Aorta (tissue), 5 donors: ENCODE measurements around the gene ZSWIM7. TPM values are rescaled to one million over a fixed set of nuclear protein-coding genes. Genes with fewer than 3 reads are reported as not detected.

ENCODE experiments used
- ATAC-seq: fragments of 200-7000 bp; cut with Tn5 transposase; one replicate; pipeline ENCODE4 v1.9.1; 2022; ENCODE audit warnings: moderate library complexity; ENCODE audit not compliant: low FRiP score
- DNase-seq, 2 donors: peaks; one replicate each; pipeline ENCODE4 v3.0.0-alpha.2; 2020
- H3K27ac ChIP-seq, 2 donors: one replicate each; pipeline ENCODE4 v1.5.1; 2013; ENCODE audit warnings: low read length in 2 of 2, mild to moderate bottlenecking in 2 of 2, moderate library complexity in 2 of 2, control low read depth in 1 of 2, inconsistent platforms in 1 of 2, low read depth in 1 of 2
- H3K27me3 ChIP-seq, 2 donors: one replicate each; pipeline ENCODE4 v1.6.1; 2013; ENCODE audit warnings: control low read depth in 1 of 2, low read length in 1 of 2, mild to moderate bottlenecking in 1 of 2, moderate library complexity in 1 of 2; ENCODE audit not compliant: insufficient read depth in 2 of 2, control insufficient read depth in 1 of 2
- H3K36me3 ChIP-seq, 2 donors: one replicate each; pipeline ENCODE4 v1.6.1; 2013; ENCODE audit warnings: control low read depth in 1 of 2, low read length in 1 of 2, mild to moderate bottlenecking in 1 of 2; ENCODE audit not compliant: insufficient read depth in 2 of 2, control insufficient read depth in 1 of 2
- H3K4me1 ChIP-seq, 2 donors: one replicate each; pipeline ENCODE4 v1.6.1; 2013; ENCODE audit warnings: low read length in 2 of 2, control low read depth in 1 of 2, mild to moderate bottlenecking in 1 of 2, moderate library complexity in 1 of 2; ENCODE audit not compliant: insufficient read depth in 2 of 2, control insufficient read depth in 1 of 2
- H3K4me3 ChIP-seq, 2 donors: one replicate each; pipeline ENCODE4 v1.5.1; 2013; ENCODE audit warnings: low read length in 2 of 2, control low read depth in 1 of 2, mild to moderate bottlenecking in 1 of 2
- H3K9me3 ChIP-seq: one replicate; pipeline ENCODE4 v1.6.1; 2013; ENCODE audit warnings: mild to moderate bottlenecking, low read length; ENCODE audit not compliant: control insufficient read depth
- WGBS, 2 donors: extraction: QIAGEN DNeasy Blood & Tissue Kit; methylation state at CpG; one replicate each; pipeline ENCODE4 v1.1.7; 2013; 5-methylcytosine and 5-hydroxymethylcytosine counted together
- intact Hi-C, 2 donors: fragments of 100-400 bp; cut with DNase I; formaldehyde crosslinking; loops; one replicate each; pipeline versions ENCODE4 v1.14.2 to v1.15.0; 2022
- long read RNA-seq, 2 donors: library from polyadenylated mRNA; unstranded; transcript quantifications; one replicate each; pipeline ENCODE4 v2.0.0, GENCODE V29; 2020 to 2021
- polyA plus RNA-seq, 2 donors: library from polyadenylated mRNA; stranded (reverse); fragments of 200-250 nt; gene quantifications; one replicate each; pipeline ENCODE4 v1.2.3, GENCODE V29; 2013
- total RNA-seq, 2 donors: library from RNA; stranded (reverse); fragmentation: NEBNext Ultra II Directional; extraction: Animal tissue kit (Norgen Biotek cat#: 25700); gene quantifications; one replicate each; pipeline ENCODE4 v1.2.1, GENCODE V29; 2021
- donor health status: healthy with polysubstance abuse.
- donor health status: Bipolar disorder and iron deficiency.
- donor health status: DM: no; HTN: no; CAD: no.
- donor health status: DM: no; HTN: no; CAD: no.
- donor health status: DM: yes; HTN: yes; CAD: no.

Gene ZSWIM7, protein sequence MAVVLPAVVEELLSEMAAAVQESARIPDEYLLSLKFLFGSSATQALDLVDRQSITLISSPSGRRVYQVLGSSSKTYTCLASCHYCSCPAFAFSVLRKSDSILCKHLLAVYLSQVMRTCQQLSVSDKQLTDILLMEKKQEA
- total RNA-seq (10 to 100 TPM; 14.6 to 15.3 TPM), polyA plus RNA-seq (10 to 100 TPM; 29.6 to 38.1 TPM)
- long read RNA-seq, donor 1, transcript ZSWIM7-201 (5 exons, 2,008 nt): major isoform, 7 of 21 reads
- long read RNA-seq, donor 1, partial matches to known transcripts: 0 of 21 reads
- long read RNA-seq, donor 1, other reads (novel, unspliced or antisense): 6 of 21 reads
- long read RNA-seq, donor 2, partial matches to known transcripts: 0 of 14 reads
- long read RNA-seq, donor 2, other reads (novel, unspliced or antisense): 9 of 14 reads

DNA sequence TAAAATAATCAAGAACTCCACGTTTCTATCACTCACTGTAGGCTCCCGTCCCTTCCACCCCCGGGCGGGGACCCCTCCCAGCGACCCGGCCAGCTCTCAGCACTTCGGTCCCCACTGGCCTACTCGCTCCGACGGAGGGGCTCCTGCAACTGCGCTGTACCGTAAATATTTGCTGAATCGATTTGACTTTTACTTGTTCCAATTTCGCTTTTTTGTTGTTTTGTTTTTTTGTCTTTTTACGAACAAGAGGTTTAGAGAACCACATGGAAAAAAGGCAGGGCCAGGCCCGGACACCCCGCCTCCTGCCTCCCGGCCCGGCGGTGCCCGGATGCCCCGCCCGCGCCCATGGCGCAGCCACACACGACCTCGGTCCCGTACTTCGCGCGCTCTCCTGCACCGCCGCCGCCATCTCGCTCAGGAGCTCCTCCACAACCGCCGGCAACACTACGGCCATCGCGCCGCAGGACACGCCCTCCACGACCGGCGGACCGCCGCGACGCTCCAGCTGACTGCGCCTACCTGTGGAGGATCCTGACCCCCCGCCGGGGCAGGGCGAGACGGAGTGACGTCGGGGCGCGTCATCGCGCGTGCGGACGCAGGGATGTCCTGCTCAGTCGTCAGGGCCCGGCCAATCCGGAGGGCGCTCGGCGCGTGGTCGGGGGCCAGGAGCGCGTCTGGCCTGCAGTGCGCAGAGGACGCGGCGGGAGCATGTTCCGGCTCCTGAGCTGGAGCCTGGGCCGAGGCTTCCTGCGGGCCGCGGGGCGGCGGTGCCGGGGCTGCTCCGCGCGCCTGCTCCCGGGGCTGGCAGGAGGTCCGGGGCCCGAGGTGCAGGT lies at the start of gene ZSWIM7, which contains the start of gene TTC19:
TSS of gene ZSWIM7 (minus strand) at position 564 of the 833 bp plus-strand sequence. CDS start at position 454, 110 bp downstream.
TSS of gene TTC19 (plus strand) at position 684 of the 833 bp plus-strand sequence. CDS start at position 709, 25 bp downstream.
- H3K9me3 ChIP-seq: no peaks in the 10 kb centered on the region
- peaks cover under 1 to 7% of the 10 kb centered on the region in 2 donors for H3K36me3 ChIP-seq
- peak within 1 kb of the TSS; percentile 59 to 74 for H3K4me3 ChIP-seq
- H3K4me1 ChIP-seq: no peaks in the 10 kb centered on the region
- H3K27me3 ChIP-seq: no peaks in the 10 kb centered on the region
- DNase-seq (peak; percentile 98 to 99), ATAC-seq (peak; percentile 99)
- intact Hi-C loops: loop anchor here (2.0 to 5.0 kb wide), 2 partner anchors 172 to 737 kb away; no protein-coding TSS in a partner anchor
- 0% methylated on average over 84 to 91 of the region's 91 CpGs for WGBS, 2 donors
- H3K27ac ChIP-seq: peak within 1 kb of the TSS; percentile 34 to 97

DNA sequence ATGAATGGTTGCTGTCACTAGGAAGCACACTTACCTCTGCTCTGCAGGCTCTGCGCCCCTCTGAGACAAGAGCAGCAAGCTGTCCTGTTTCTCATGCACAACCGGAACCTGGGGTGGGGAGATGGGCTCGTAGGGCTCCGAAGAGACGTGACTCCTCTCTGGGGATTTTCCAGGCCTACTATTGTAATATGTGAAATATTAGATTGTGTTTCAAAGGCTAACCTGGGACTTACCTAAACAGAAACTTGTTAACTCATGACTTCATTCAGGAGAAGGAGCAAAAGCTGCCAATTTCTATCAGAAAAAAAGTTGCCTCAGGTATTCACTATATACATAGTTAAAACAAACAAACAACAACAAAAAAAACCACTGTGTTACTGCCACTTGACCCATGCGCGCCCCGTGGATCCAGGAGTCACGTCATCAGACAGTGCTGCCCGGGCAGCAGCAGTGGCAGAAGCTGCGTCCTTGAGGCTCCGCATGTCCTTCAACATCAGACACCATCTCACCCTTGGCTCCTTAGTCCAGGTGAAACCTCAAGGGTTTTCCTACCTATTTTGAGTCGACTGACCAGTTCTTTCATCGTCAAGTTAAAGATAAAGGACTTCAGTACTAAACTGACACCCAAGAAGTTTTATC lies 49.4 kb upstream of the ZSWIM7 start:
- Histone ChIP-seq H3K9me3 (no peaks in the 10 kb centered on the region), H3K4me1 (no peaks in the 10 kb centered on the region), H3K4me3 (no peak overlapping the region), H3K27me3 (no peaks in the 10 kb centered on the region), H3K36me3 (peaks cover 7 to 11% of the 10 kb centered on the region in 2 donors), H3K27ac (no peak overlapping the region)
- 83 to 90% methylated on average over 14 of the region's 14 CpGs for WGBS, 2 donors
- DNase-seq (no peak), ATAC-seq (no peak)
- intact Hi-C loops: no loop called here

DNA sequence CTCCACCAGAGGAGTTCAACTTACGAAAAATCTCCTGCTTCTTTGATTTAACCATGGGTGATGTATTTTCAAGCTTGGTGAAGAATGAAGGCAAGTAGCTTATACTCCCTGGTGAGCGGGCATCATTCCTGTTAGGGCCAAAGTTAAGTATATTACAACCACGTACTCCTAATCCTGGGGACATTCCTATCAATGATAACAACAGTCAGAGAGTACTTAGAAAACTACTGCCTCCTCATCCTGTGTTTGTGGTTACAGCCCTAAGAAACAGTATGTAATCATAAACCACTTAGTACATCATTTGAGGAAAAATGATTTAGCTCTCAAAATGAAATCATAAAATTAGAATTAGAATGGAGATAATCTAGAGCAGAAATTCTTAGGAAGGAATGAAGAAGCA lies 47.5 kb upstream of the ZSWIM7 start:
- Histone ChIP-seq H3K27me3 (no peaks in the 10 kb centered on the region), H3K9me3 (no peaks in the 10 kb centered on the region), H3K4me3 (no peak overlapping the region), H3K36me3 (peaks cover 14% of the 10 kb centered on the region in 2 donors), H3K4me1 (no peaks in the 10 kb centered on the region), H3K27ac (no peak overlapping the region)
- intact Hi-C loops: no loop called here
- no peak for ATAC-seq
- no peak for DNase-seq
- 92 to 96% methylated on average over 3 of the region's 3 CpGs for WGBS, 2 donors

DNA sequence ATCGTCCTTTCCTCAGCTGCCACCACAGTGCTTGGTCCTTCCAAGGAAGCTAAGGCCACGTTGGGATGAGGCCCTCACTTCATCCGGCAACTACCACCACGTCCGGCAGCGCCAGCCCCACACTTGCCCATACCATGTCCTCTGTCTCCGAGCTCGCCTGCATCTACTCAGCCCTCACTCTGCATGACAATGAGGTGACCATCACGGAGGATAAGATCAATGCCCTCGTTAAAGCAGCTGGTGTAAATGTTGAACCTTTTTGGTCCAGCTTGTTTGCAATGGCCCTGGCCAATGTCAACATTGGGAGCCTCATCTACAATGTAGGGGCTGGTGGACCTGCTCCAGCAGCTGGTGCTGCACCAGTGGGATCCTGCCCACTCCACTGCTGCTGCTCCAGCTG lies 45.0 kb upstream of the ZSWIM7 start:
- Histone ChIP-seq H3K27ac (no peak overlapping the region), H3K9me3 (no peaks in the 10 kb centered on the region), H3K36me3 (peaks cover 14% of the 10 kb centered on the region in 2 donors), H3K4me3 (no peak overlapping the region), H3K27me3 (no peaks in the 10 kb centered on the region), H3K4me1 (no peaks in the 10 kb centered on the region)
- no peak for DNase-seq
- WGBS, 2 donors: 81 to 83% methylated on average over 10 of the region's 10 CpGs
- intact Hi-C loops: no loop called here
- ATAC-seq: no peak

DNA sequence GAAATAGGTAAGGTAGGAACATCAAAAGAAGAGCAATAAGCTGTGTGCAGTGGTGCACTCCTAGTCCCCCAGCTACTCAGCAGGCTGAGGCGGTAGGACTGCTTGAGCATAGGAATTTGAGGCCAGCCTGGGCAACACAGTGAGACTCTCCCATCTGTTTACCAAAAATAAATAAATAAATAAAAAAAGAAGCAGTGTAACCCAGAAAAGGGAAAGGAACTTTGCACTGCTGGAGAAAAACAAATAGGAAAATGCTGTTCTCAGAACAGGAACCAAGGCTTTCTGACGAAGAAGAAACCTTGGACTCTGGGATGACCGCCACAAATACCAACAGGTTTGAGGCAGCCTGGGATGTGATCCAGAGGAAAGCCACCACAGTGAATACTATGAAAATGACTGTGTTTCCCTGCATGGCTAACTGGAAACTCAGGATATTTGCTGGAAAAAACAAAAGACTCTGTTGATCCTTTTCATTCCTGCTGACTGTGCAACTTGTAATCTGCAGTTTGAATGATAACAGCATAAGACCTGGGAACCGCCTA lies 41.3 kb upstream of the ZSWIM7 start:
- H3K36me3 ChIP-seq: peaks cover 13 to 15% of the 10 kb centered on the region in 2 donors
- H3K4me3 ChIP-seq: no peak overlapping the region
- ATAC-seq (no peak), DNase-seq (peak in 1 of 2 donors; percentile 52)
- no peaks in the 10 kb centered on the region for H3K4me1 ChIP-seq
- H3K27me3 ChIP-seq: no peaks in the 10 kb centered on the region
- 52 to 55% methylated on average over 4 of the region's 4 CpGs for WGBS, 2 donors
- no peaks in the 10 kb centered on the region for H3K9me3 ChIP-seq
- intact Hi-C loops: no loop called here
- H3K27ac ChIP-seq: no peak overlapping the region

DNA sequence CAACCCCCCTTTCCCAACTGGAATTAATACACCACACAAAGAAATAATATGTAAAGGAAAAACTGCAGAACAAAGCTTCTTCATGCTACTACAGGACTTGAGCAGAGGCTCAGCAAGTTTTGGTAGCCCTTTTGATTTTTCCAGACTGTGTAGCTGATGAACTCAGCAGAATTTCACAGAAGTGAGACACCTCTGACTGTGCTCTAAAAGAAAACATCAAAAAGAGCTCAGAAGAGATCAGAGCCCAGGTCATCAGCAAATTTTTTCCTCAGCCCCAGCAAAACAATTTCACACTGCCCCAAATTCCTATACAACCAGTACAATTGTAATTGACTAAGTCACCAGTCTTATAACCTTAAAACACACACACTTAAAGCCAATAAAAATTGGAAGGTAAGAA lies 38.1 kb upstream of the ZSWIM7 start:
- Histone ChIP-seq H3K9me3 (no peaks in the 10 kb centered on the region), H3K36me3 (peaks cover 9 to 11% of the 10 kb centered on the region in 2 donors), H3K4me3 (no peak overlapping the region), H3K4me1 (no peaks in the 10 kb centered on the region), H3K27ac (no peak overlapping the region), H3K27me3 (no peaks in the 10 kb centered on the region)
- ATAC-seq (no peak), DNase-seq (no peak)
- intact Hi-C loops: no loop called here

DNA sequence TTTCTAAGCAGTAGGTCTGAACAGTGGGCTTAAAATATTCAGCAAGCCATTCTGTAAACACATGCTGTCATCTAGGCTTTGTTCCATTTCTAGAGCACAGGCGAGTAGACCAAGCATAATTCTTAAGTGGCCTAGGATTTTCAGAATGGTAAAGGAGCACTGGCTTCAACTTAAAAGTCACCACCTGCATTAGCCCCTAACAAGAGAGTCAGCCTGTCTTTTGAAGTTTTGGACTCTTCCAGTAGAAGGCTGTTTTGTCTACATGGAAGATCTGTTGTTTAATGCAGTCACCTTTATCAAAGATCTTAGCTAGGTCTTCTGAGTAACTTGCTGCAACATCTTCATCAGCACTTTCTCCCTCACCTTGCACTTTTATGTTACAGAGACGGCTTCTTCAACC lies 36.8 kb upstream of the ZSWIM7 start:
- H3K4me1 ChIP-seq: no peaks in the 10 kb centered on the region
- ATAC-seq (no peak), DNase-seq (no peak)
- no peaks in the 10 kb centered on the region for H3K27me3 ChIP-seq
- peaks cover 10 to 11% of the 10 kb centered on the region in 2 donors for H3K36me3 ChIP-seq
- no peak overlapping the region for H3K27ac ChIP-seq
- no peaks in the 10 kb centered on the region for H3K9me3 ChIP-seq
- intact Hi-C loops: no loop called here
- H3K4me3 ChIP-seq: no peak overlapping the region
- 81 to 93% methylated on average over 2 of the region's 2 CpGs for WGBS, 2 donors

DNA sequence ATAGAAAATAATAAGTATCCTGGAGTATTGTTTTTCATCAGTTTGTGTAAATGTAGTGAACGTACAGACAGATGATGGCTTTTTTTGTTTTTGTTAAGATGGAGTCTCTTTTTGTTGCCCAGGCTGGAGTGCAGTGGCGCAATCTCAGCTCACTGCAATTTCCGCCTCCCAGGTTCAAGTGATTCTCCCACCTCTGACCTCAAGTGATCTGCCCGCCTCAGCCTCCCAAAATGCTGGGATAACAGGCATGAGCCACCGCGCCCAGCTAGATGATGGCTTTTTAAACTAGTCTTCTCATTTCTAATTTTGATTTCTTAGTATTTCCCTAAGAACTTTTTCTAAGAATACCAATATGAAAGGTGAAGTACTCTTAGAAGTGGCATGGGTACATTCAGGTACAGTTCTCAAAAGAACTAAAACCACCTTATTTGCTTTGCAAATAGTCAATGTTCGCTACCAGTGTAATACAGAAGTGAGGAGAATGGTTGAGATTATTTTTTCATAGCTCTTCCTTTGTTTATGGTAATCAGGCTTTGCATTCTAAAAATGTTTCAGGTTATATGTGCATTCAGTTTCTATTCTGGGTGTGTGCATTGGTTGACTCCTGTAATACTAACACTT lies 34.3 kb upstream of the ZSWIM7 start:
- intact Hi-C loops: no loop called here
- Histone ChIP-seq H3K36me3 (peaks cover 10 to 13% of the 10 kb centered on the region in 2 donors), H3K27ac (no peak overlapping the region), H3K4me1 (no peaks in the 10 kb centered on the region), H3K4me3 (no peak overlapping the region), H3K9me3 (no peaks in the 10 kb centered on the region), H3K27me3 (no peaks in the 10 kb centered on the region)
- 94 to 95% methylated on average over 7 of the region's 7 CpGs for WGBS, 2 donors
- ATAC-seq (no peak), DNase-seq (no peak)
